ENCODE data around the gene PSD4.

- TF ChIP-seq CTCF (IDR thresholded peaks at IDR 0.05) (no peak), E2F6 (IDR thresholded peaks at IDR 0.05; ENCODE audit: borderline replicate concordance, low read depth) (no peak), ESRRA (IDR thresholded peaks at IDR 0.05; ENCODE audit: borderline replicate concordance, low read length) (no peak), REST (IDR thresholded peaks at IDR 0.05) (no peak), POLR2A (IDR thresholded peaks at IDR 0.05; ENCODE audit: low read length) (no peak), EP300 (IDR thresholded peaks at IDR 0.05) (no peak), USF2 (IDR thresholded peaks at IDR 0.05) (no peak), RFX5 (IDR thresholded peaks at IDR 0.05) (no peak), CHD4 (IDR thresholded peaks at IDR 0.05; ENCODE audit: borderline replicate concordance) (no peak), HMGXB4 (CRISPR knock-in tag; IDR thresholded peaks at IDR 0.05; ENCODE audit: borderline replicate concordance) (no peak), MAZ (IDR thresholded peaks at IDR 0.05; ENCODE audit: borderline replicate concordance, low read depth, low read length) (no peak), HOXA7 (CRISPR knock-in tag; IDR thresholded peaks at IDR 0.05) (no peak), CEBPB (IDR thresholded peaks at IDR 0.05) (no peak), JUN (IDR thresholded peaks at IDR 0.05) (no peak)
These were observed 17.3 kb upstream of the PSD4 start for GRCh38 chr2:113156278-113157117.

Data from A549 (cell line).